ENCODE measurements around the gene NAALADL2. TPM values are rescaled to one million over a fixed set of nuclear protein-coding genes. Genes with fewer than 3 reads are reported as not detected.

The NAALADL2 gene
- total and polyA plus RNA-seq, 9 of the 15 experiments (the other 6 are each of a cell fraction or from before 2014, with no cell fraction given): 0.29 to 1.1 (median 0.79) TPM; not detected in 1

- Histone ChIP-seq H3K79me2 (ENCODE audit: control insufficient read depth, insufficient read depth, low read length) (no peaks in the 10 kb centered on the region), H3K9me1 (ENCODE audit: control insufficient read depth, insufficient read depth, low read length) (no peaks in the 10 kb centered on the region), H3K36me3 (ENCODE audit: control insufficient read depth, insufficient read depth, low read length) (no peaks in the 10 kb centered on the region), H3K27ac (ENCODE audit: extremely low read depth, low read depth, low read length) (no peak overlapping the region), H2AFZ (ENCODE audit: low read depth, low read length) (no peak overlapping the region), H3K4me3 (no peak overlapping the region), H3K4me2 (ENCODE audit: insufficient read depth, low read length) (no peak overlapping the region), H3K4me1 (replicated peaks in 1 of 2; ENCODE audit: control insufficient read depth in 2 of 2, insufficient read depth in 2 of 2, low read length in 2 of 2) (no peaks in the 10 kb centered on the region), H3K9me3 (replicated peaks; ENCODE audit: control insufficient read depth, insufficient read depth, low read depth, low read length) (no peaks in the 10 kb centered on the region; the same call in 1 of the 2 replicates), H3K27me3 (ENCODE audit: control insufficient read depth in 2 of 2, insufficient read depth in 2 of 2, low read length in 2 of 2) (no peaks in the 10 kb centered on the region), H3K9ac (ENCODE audit: insufficient read depth in 1 of 2, low read depth in 2 of 2, low read length in 2 of 2) (no peak overlapping the region), H4K20me1 (replicated peaks; ENCODE audit: control insufficient read depth, insufficient read depth, low read length) (no peaks in the 10 kb centered on the region)
- 0% methylated on average over 3 of the region's 3 CpGs for WGBS (ENCODE audit: insufficient coverage, low coverage, missing lambda C conversion rate)
- in situ Hi-C loops (cut with MboI): no loop called here
- intact Hi-C loops (cut with micrococcal nuclease): no loop called here
- no peak for FAIRE-seq
- POLR2A ChIA-PET: no interaction called here
- TF ChIP-seq PHF20 (IDR thresholded peaks at IDR 0.05; ENCODE audit: partially characterized antibody): no peak
- TF ChIP-seq HNRNPL (IDR thresholded peaks at IDR 0.05; ENCODE audit: low read depth, low read length): no peak
- no peak for TF ChIP-seq GATA2 (CRISPR knock-in tag; IDR thresholded peaks at IDR 0.05)
- no peak for TF ChIP-seq BMI1 (IDR thresholded peaks at IDR 0.05; ENCODE audit: low read length)
- TF ChIP-seq, protein P1, sequence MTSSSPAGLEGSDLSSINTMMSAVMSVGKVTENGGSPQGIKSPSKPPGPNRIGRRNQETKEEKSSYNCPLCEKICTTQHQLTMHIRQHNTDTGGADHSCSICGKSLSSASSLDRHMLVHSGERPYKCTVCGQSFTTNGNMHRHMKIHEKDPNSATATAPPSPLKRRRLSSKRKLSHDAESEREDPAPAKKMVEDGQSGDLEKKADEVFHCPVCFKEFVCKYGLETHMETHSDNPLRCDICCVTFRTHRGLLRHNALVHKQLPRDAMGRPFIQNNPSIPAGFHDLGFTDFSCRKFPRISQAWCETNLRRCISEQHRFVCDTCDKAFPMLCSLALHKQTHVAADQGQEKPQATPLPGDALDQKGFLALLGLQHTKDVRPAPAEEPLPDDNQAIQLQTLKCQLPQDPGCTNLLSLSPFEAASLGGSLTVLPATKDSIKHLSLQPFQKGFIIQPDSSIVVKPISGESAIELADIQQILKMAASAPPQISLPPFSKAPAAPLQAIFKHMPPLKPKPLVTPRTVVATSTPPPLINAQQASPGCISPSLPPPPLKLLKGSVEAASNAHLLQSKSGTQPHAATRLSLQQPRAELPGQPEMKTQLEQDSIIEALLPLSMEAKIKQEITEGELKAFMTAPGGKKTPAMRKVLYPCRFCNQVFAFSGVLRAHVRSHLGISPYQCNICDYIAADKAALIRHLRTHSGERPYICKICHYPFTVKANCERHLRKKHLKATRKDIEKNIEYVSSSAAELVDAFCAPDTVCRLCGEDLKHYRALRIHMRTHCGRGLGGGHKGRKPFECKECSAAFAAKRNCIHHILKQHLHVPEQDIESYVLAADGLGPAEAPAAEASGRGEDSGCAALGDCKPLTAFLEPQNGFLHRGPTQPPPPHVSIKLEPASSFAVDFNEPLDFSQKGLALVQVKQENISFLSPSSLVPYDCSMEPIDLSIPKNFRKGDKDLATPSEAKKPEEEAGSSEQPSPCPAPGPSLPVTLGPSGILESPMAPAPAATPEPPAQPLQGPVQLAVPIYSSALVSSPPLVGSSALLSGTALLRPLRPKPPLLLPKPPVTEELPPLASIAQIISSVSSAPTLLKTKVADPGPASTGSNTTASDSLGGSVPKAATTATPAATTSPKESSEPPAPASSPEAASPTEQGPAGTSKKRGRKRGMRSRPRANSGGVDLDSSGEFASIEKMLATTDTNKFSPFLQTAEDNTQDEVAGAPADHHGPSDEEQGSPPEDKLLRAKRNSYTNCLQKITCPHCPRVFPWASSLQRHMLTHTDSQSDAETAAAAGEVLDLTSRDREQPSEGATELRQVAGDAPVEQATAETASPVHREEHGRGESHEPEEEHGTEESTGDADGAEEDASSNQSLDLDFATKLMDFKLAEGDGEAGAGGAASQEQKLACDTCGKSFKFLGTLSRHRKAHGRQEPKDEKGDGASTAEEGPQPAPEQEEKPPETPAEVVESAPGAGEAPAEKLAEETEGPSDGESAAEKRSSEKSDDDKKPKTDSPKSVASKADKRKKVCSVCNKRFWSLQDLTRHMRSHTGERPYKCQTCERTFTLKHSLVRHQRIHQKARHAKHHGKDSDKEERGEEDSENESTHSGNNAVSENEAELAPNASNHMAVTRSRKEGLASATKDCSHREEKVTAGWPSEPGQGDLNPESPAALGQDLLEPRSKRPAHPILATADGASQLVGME (CRISPR knock-in tag; IDR thresholded peaks at IDR 0.05): no peak
- TF ChIP-seq XRCC5 (IDR thresholded peaks at IDR 0.05; ENCODE audit: low read depth, low read length): no peak
- TF ChIP-seq, protein P2, sequence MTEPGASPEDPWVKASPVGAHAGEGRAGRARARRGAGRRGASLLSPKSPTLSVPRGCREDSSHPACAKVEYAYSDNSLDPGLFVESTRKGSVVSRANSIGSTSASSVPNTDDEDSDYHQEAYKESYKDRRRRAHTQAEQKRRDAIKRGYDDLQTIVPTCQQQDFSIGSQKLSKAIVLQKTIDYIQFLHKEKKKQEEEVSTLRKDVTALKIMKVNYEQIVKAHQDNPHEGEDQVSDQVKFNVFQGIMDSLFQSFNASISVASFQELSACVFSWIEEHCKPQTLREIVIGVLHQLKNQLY (CRISPR knock-in tag; conservative IDR thresholded peaks at IDR 0.05): no peak
- no peak for TF ChIP-seq SMAD4 (CRISPR knock-in tag; conservative IDR thresholded peaks at IDR 0.05)
- no peak for TF ChIP-seq PHB (CRISPR knock-in tag; IDR thresholded peaks at IDR 0.05)
- TF ChIP-seq BRCA1 (IDR thresholded peaks at IDR 0.05): no peak
- TF ChIP-seq BRCA1 (CRISPR knock-in tag; IDR thresholded peaks at IDR 0.05): no peak
- TF ChIP-seq STAT5B (CRISPR knock-in tag; IDR thresholded peaks at IDR 0.05): no peak
- CTCF ChIA-PET (ENCODE audit: low intra/inter-chr PET ratio): no interaction called here
- no peak for DNase-seq (ENCODE audit: extremely low read depth in 1 of 4, low spot score in 3 of 4)
- ATAC-seq: no peak
- BruUV-seq (replicated peaks): no TSS peak
Measured at GRCh38 chr3:175777495-175777894, 918.4 kb downstream of the NAALADL2 start.
